ENCODE results near the gene KIF1A.
A peak's percentile ranks its signal among the peaks of the same experiment; 100 is the strongest.

DNA sequence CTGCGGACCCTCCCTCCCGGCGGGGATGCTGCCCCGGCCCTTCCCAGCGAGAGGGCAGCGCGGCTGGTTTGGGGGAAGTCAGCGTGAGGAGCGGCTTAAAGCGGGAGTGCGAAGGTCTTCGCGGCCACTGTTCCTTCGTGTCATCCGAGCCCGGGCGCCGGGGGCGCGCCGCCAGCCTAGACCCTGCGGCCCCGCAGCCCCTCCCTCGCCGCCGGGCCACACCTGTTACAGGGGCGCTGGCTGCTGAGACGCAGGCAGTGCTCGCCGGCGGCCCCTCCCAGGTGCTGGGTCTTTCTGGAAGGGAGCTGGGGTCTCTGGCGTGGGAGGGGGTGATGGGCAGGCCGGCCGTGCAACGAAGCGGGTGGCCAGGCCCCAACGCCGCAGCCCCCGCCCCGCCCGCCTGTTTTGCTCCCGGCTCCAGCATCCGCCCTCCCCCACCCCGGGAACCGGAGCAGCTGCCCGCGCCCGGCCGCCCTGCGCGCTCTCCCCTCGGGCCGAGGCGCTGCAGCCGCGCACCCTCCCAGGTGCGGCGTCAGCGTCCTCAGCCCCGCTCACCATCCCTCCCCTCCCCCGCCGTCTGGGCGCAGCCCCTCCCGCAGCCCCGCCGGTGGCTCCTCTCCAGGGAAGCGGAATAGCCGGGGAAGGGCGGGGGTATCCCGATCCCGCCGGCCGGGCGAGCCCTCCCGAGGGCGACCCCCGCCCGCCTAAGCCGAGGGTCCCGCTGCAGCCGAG lies 727 bp downstream of the KIF1A start:
- TF ChIP-seq, protein P1, sequence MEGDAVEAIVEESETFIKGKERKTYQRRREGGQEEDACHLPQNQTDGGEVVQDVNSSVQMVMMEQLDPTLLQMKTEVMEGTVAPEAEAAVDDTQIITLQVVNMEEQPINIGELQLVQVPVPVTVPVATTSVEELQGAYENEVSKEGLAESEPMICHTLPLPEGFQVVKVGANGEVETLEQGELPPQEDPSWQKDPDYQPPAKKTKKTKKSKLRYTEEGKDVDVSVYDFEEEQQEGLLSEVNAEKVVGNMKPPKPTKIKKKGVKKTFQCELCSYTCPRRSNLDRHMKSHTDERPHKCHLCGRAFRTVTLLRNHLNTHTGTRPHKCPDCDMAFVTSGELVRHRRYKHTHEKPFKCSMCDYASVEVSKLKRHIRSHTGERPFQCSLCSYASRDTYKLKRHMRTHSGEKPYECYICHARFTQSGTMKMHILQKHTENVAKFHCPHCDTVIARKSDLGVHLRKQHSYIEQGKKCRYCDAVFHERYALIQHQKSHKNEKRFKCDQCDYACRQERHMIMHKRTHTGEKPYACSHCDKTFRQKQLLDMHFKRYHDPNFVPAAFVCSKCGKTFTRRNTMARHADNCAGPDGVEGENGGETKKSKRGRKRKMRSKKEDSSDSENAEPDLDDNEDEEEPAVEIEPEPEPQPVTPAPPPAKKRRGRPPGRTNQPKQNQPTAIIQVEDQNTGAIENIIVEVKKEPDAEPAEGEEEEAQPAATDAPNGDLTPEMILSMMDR (IDR thresholded peaks at IDR 0.05; ENCODE audit: poor library complexity, severe bottlenecking), result no peak
- TF ChIP-seq, protein P2, sequence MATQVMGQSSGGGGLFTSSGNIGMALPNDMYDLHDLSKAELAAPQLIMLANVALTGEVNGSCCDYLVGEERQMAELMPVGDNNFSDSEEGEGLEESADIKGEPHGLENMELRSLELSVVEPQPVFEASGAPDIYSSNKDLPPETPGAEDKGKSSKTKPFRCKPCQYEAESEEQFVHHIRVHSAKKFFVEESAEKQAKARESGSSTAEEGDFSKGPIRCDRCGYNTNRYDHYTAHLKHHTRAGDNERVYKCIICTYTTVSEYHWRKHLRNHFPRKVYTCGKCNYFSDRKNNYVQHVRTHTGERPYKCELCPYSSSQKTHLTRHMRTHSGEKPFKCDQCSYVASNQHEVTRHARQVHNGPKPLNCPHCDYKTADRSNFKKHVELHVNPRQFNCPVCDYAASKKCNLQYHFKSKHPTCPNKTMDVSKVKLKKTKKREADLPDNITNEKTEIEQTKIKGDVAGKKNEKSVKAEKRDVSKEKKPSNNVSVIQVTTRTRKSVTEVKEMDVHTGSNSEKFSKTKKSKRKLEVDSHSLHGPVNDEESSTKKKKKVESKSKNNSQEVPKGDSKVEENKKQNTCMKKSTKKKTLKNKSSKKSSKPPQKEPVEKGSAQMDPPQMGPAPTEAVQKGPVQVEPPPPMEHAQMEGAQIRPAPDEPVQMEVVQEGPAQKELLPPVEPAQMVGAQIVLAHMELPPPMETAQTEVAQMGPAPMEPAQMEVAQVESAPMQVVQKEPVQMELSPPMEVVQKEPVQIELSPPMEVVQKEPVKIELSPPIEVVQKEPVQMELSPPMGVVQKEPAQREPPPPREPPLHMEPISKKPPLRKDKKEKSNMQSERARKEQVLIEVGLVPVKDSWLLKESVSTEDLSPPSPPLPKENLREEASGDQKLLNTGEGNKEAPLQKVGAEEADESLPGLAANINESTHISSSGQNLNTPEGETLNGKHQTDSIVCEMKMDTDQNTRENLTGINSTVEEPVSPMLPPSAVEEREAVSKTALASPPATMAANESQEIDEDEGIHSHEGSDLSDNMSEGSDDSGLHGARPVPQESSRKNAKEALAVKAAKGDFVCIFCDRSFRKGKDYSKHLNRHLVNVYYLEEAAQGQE (IDR thresholded peaks at IDR 0.05; ENCODE audit: borderline replicate concordance), result no peak
- TF ChIP-seq POLR2AphosphoS5 (IDR thresholded peaks at IDR 0.05) (peak; percentile 7), EZH2 (IDR thresholded peaks at IDR 0.05; ENCODE audit: borderline replicate concordance, insufficient read depth, low read length, poor library complexity, severe bottlenecking) (no peak), MXI1 (conservative IDR thresholded peaks at IDR 0.05; ENCODE audit: poor library complexity, severe bottlenecking) (no peak), EP300 (conservative IDR thresholded peaks at IDR 0.05; ENCODE audit: poor library complexity, severe bottlenecking) (no peak)
